Caco-2 (cell line): Measurements from ENCODE around the gene PCDHGB3. TPM values are rescaled to one million over a fixed set of nuclear protein-coding genes. Genes with fewer than 3 reads are reported as not detected.
"Not testable (repeated sequence)": the region's sequence is repeated elsewhere in the genome, so short reads cannot be mapped to it uniquely, and the experiment has no call there.

ENCODE experiments used
- BruUV-seq: library from RNA; stranded (reverse); fragments of 400-500 nt; replicated peaks from 2 replicates; lab custom pipeline; 2021; lab: Mats Ljungman, UMichigan
- CTCF ChIA-PET: fragments of 300-600 bp; sonication (Branson Sonifier 250); formaldehyde crosslinking; loops from one replicate; lab custom pipeline; 2022; ENCODE audit warnings: antibody characterized with exemption; lab: Charles Lee
- POLR2A ChIA-PET: fragments of 300-600 bp; sonication (Branson Sonifier 250); formaldehyde crosslinking; loops from one replicate; lab custom pipeline; 2022; ENCODE audit warnings: antibody characterized with exemption; lab: Charles Lee
- DNase-seq, 2 experiments: peaks; one replicate each; pipeline versions ENCODE4 v3.0.0 to v3.0.0-alpha.2; 2020 to 2022
- H3K27me3 ChIP-seq: replicated peaks from 2 replicates; pipeline ENCODE4 v1.6.0; 2011; ENCODE audit warnings: low read length; ENCODE audit not compliant: control insufficient read depth, insufficient read depth
- H3K36me3 ChIP-seq: 2 replicates; pipeline ENCODE4 v1.5.1; 2011; ENCODE audit warnings: low read length; ENCODE audit not compliant: control insufficient read depth, insufficient read depth
- H3K4me1 ChIP-seq: fragments of 250-450 bp; sonication (Bioruptor Pico); 2 replicates; pipeline ENCODE4 v1.5.1; 2020; ENCODE audit warnings: mild to moderate bottlenecking
- H3K4me3 ChIP-seq: 2 replicates; pipeline ENCODE4 v1.5.1; 2011; ENCODE audit warnings: low read depth, mild to moderate bottlenecking, control low read depth, low read length
- H3K9me3 ChIP-seq: fragments of 250-450 bp; sonication (Bioruptor Pico); 2 replicates; pipeline ENCODE4 v1.5.1; 2020; ENCODE audit warnings: mild to moderate bottlenecking, moderate library complexity
- H3K27ac Mint-ChIP-seq: one replicate; pipeline ENCODE4 v1.8.0; 2022; ENCODE audit warnings: mixed read lengths; ENCODE audit not compliant: unreplicated experiment
- H3K27me3 Mint-ChIP-seq: one replicate; pipeline ENCODE4 v1.8.0; 2022; ENCODE audit warnings: mixed read lengths; ENCODE audit not compliant: insufficient read depth, unreplicated experiment
- H3K36me3 Mint-ChIP-seq: one replicate; pipeline ENCODE4 v1.8.0; 2022; ENCODE audit warnings: mild to moderate bottlenecking, mixed read lengths; ENCODE audit not compliant: insufficient read depth, unreplicated experiment
- H3K4me1 Mint-ChIP-seq: one replicate; pipeline ENCODE4 v1.8.0; 2022; ENCODE audit warnings: low read depth, mixed read lengths; ENCODE audit not compliant: unreplicated experiment
- H3K4me3 Mint-ChIP-seq: one replicate; pipeline ENCODE4 v1.8.0; 2022; ENCODE audit warnings: mild to moderate bottlenecking, moderate library complexity, mixed read lengths; ENCODE audit not compliant: unreplicated experiment
- H3K9me3 Mint-ChIP-seq: one replicate; pipeline ENCODE4 v1.8.0; 2022; ENCODE audit warnings: mixed read lengths; ENCODE audit not compliant: unreplicated experiment
- CTCF ChIP-seq, 2 experiments: fragments of 200-600 bp in 1 of 2; IDR thresholded peaks; 1 replicate in 1 of 2; 2 replicates in 1 of 2; pipeline versions ENCODE4 v1.5.1 to v1.8.0; 2011 to 2022; ENCODE audit warnings: antibody characterized with exemption in 1 of 2, control low read depth in 1 of 2, inconsistent platforms in 1 of 2, low read depth in 1 of 2, low read length in 1 of 2, mild to moderate bottlenecking in 1 of 2, moderate library complexity in 1 of 2; ENCODE audit not compliant: insufficient read depth in 1 of 2, severe bottlenecking in 1 of 2, unreplicated experiment in 1 of 2
- intact Hi-C: fragments of 100-400 bp; cut with micrococcal nuclease; formaldehyde crosslinking; loops from one replicate; pipeline ENCODE4 v1.10.0; 2022; ENCODE audit not compliant: unreplicated experiment
- total RNA-seq: library from RNA; stranded (reverse); gene quantifications from 2 replicates; pipeline ENCODE4 v1.2.3, GENCODE V29; 2022

Gene PCDHGB3
- total RNA-seq, 1 experiment from 2014 or later, result 0.54 TPM

GRCh38 chr5:141393267-141393666 is 23.2 kb downstream of the PCDHGB3 start:
- H3K27ac Mint-ChIP-seq, result no peak overlapping the region
- no peaks in the 10 kb centered on the region for H3K4me1 Mint-ChIP-seq
- no peaks in the 10 kb centered on the region for H3K27me3 Mint-ChIP-seq
- POLR2A ChIA-PET, result no interaction called here
- Histone ChIP-seq H3K9me3 (no peaks in the 10 kb centered on the region), H3K27me3 (no peaks in the 10 kb centered on the region), H3K4me3 (no peak overlapping the region), H3K36me3 (no peaks in the 10 kb centered on the region), H3K4me1 (no peaks in the 10 kb centered on the region)
- DNase-seq, result no peak
- peaks cover 19% of the 10 kb centered on the region for H3K9me3 Mint-ChIP-seq
- intact Hi-C loops, result no loop called here
- H3K36me3 Mint-ChIP-seq, result no peaks in the 10 kb centered on the region
- TF ChIP-seq CTCF (IDR thresholded peaks at IDR 0.05; ENCODE audit: insufficient read depth in 1 of 2, low read depth in 1 of 2, low read length in 1 of 2, severe bottlenecking in 1 of 2, unreplicated experiment in 1 of 2), result no peak
- BruUV-seq, result no TSS peak
- H3K4me3 Mint-ChIP-seq, result no peak overlapping the region
- CTCF ChIA-PET, result no interaction called here

- H3K4me1 Mint-ChIP-seq, BruUV-seq, H3K27me3 ChIP-seq, H3K4me3 ChIP-seq, H3K27me3 Mint-ChIP-seq, H3K4me3 Mint-ChIP-seq, H3K27ac Mint-ChIP-seq, POLR2A ChIA-PET, DNase-seq, H3K36me3 ChIP-seq, CTCF ChIA-PET, H3K36me3 Mint-ChIP-seq, H3K4me1 ChIP-seq, intact Hi-C loops, H3K9me3 Mint-ChIP-seq: not testable (repeated sequence)
- H3K9me3 ChIP-seq, result peaks cover 12% of the 10 kb centered on the region
These were observed 24.6 kb downstream of the PCDHGB3 start for GRCh38 chr5:141394401-141395187.

DNA sequence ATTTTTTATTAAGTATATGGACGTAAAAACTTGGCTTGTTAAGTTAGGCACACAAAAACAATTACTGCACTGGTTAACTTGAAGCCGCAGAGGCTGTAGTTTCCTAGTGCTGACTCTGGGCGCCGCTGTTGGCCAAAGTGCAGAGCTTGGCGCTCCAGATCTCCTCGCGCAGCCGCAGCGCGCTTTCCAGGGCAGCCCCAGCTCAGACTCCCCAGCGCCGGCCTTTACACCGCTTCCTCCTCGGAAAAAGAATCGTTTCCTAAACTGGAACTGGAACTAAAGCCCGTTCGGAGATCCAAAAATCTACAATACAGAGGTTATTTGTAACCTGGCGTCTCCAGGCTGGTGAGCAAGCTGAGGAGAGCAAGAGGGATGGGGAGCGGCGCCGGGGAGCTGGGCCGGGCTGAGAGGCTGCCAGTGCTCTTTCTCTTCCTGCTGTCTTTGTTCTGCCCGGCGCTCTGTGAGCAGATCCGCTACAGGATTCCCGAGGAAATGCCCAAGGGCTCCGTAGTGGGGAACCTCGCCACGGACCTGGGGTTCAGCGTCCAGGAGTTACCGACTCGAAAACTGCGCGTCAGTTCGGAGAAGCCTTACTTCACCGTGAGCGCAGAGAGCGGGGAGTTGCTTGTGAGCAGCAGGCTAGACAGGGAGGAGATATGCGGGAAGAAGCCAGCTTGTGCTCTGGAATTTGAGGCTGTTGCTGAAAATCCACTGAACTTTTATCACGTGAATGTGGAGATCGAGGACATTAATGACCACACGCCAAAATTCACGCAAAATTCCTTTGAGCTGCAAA is 27.9 kb downstream of the PCDHGB3 start, which contains the start of gene PCDHGB5:
TSS of gene PCDHGB5 (plus strand) at position 192 of the 796 bp plus-strand sequence. CDS start at position 373, 181 bp downstream.
- H3K4me1 ChIP-seq, H3K4me1 Mint-ChIP-seq, H3K27me3 ChIP-seq, H3K27me3 Mint-ChIP-seq, H3K36me3 Mint-ChIP-seq, H3K27ac Mint-ChIP-seq, H3K36me3 ChIP-seq, BruUV-seq: not testable (repeated sequence)
- peak within 1 kb of the TSS; percentile 69 for H3K4me3 Mint-ChIP-seq
- Histone ChIP-seq H3K4me3 (peak within 1 kb of the TSS; percentile 47), H3K9me3 (peaks cover 17% of the 10 kb centered on the region)
- TF ChIP-seq CTCF (IDR thresholded peaks at IDR 0.05; ENCODE audit: insufficient read depth in 1 of 2, low read depth in 1 of 2, low read length in 1 of 2, severe bottlenecking in 1 of 2, unreplicated experiment in 1 of 2), result peak; percentile 58 to 66
- ChIA-PET POLR2A (interaction anchor here (1.3 kb wide), 1 partner anchor 167 kb away, joined by 3 read pairs; no protein-coding TSS in a partner anchor), CTCF (interaction anchor here (0.6 to 2.1 kb wide), 10 partner anchors 9 to 175 kb away, joined by 3 to 17 read pairs (median 5); partner anchors contain the start of genes PCDHB14, PCDHGB1 and PCDHGB3)
- H3K9me3 Mint-ChIP-seq, result peaks cover 11% of the 10 kb centered on the region
- intact Hi-C loops, result loop anchor here (1.0 kb wide), 1 partner anchor 159 kb away; no protein-coding TSS in a partner anchor
- DNase-seq, result peak; percentile 60 to 70
